OCI-LY7 (cell line): ENCODE data around the gene CHADL.

Experiments used
- EZH2phosphoT487 ChIP-seq: fragments of 200-600 bp; sonication (generic); IDR thresholded peaks from 2 replicates; pipeline ENCODE4 v1.6.1; 2018; ENCODE audit warnings: low read depth, borderline replicate concordance, mild to moderate bottlenecking, mixed run types, antibody characterized with exemption, low read length, moderate library complexity, mixed read lengths
- TF ChIP-seq, protein P1 (sequence below): fragments of 200-600 bp; sonication (generic); conservative IDR thresholded peaks from 2 replicates; pipeline ENCODE4 v1.5.1; 2014; ENCODE audit warnings: mild to moderate bottlenecking, antibody characterized with exemption, low read length, moderate library complexity, mixed read lengths

DNA sequence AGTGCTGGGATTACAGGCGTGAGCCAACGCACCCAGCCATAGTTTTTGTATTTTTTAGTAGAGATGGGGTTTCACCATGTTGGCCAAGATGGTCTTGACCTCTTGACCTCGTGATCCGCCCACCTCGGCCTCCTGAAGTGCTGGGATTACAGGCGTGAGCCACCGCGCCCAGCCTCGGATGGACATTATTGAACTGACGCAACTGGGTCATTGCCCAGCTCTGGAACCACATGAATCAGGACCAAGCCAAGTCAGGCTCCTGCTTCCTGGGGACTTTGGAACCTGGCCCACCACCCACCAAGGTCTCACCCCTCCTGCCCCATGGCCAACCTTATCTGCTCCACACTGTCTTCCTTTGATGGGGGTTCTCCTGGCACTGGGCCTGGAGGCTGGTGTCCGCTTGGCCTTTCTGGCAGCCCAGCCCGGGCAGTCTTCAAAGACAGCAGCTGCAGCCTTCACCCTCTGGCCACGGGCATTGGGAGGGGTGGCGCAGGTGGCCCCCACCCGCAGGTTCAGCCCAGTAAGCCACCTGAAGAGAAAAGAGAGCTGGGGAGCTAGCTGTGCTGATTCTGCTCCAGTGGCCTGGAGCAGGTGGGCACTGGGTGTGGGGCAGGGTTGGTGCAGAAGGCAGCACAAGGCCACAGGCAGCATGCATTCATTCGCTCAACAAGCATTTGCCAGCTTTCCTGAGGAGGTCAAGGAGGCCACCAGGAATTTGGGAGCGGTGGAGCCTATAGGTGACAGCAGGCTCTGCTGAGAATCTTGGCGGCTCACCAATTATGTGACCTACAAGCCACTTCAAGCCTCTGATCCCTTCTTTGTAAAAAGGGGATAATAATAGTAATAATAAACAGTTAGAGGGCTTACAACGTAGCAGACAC is 5.7 kb downstream of the CHADL start:
- TF ChIP-seq, protein P1, sequence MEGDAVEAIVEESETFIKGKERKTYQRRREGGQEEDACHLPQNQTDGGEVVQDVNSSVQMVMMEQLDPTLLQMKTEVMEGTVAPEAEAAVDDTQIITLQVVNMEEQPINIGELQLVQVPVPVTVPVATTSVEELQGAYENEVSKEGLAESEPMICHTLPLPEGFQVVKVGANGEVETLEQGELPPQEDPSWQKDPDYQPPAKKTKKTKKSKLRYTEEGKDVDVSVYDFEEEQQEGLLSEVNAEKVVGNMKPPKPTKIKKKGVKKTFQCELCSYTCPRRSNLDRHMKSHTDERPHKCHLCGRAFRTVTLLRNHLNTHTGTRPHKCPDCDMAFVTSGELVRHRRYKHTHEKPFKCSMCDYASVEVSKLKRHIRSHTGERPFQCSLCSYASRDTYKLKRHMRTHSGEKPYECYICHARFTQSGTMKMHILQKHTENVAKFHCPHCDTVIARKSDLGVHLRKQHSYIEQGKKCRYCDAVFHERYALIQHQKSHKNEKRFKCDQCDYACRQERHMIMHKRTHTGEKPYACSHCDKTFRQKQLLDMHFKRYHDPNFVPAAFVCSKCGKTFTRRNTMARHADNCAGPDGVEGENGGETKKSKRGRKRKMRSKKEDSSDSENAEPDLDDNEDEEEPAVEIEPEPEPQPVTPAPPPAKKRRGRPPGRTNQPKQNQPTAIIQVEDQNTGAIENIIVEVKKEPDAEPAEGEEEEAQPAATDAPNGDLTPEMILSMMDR, result no peak
- TF ChIP-seq EZH2phosphoT487, result no peak
